Immature natural killer cell (primary cell): Measurements from ENCODE around the gene CXCL11. TPM values are rescaled to one million over a fixed set of nuclear protein-coding genes. Genes with fewer than 3 reads are reported as not detected.

Source experiments
- DNase-seq, 3 donors: peaks; one replicate each; pipeline ENCODE4 v3.0.0; 2022; ENCODE audit warnings: mixed read lengths in 1 of 3
- H3K27ac Mint-ChIP-seq, 6 donors: one replicate each; pipeline ENCODE4 v1.8.0; 2020; ENCODE audit warnings: mixed read lengths in 6 of 6, mild to moderate bottlenecking in 5 of 6, inconsistent platforms in 4 of 6, moderate library complexity in 3 of 6
- H3K27me3 Mint-ChIP-seq, 3 donors: one replicate each; pipeline ENCODE4 v1.8.0; 2020 to 2021; ENCODE audit warnings: low read depth in 3 of 3, mild to moderate bottlenecking in 3 of 3, mixed read lengths in 3 of 3, moderate library complexity in 3 of 3, inconsistent platforms in 1 of 3
- H3K36me3 Mint-ChIP-seq, 3 donors: one replicate each; pipeline ENCODE4 v1.8.0; 2020; ENCODE audit warnings: mixed read lengths in 3 of 3, inconsistent platforms in 2 of 3, mild to moderate bottlenecking in 2 of 3
- H3K4me1 Mint-ChIP-seq, 2 donors: one replicate each; pipeline ENCODE4 v1.8.0; 2020; ENCODE audit warnings: inconsistent platforms in 2 of 2, mild to moderate bottlenecking in 2 of 2, mixed read lengths in 2 of 2, moderate library complexity in 1 of 2
- H3K4me3 Mint-ChIP-seq, 5 donors: one replicate each; pipeline ENCODE4 v1.8.0; 2020; ENCODE audit warnings: mild to moderate bottlenecking in 5 of 5, mixed read lengths in 5 of 5, inconsistent platforms in 3 of 5, moderate library complexity in 3 of 5
- H3K9me3 Mint-ChIP-seq, 6 donors: one replicate each; pipeline ENCODE4 v1.8.0; 2020; ENCODE audit warnings: mild to moderate bottlenecking in 6 of 6, mixed read lengths in 6 of 6, inconsistent platforms in 4 of 6, moderate library complexity in 3 of 6
- polyA plus RNA-seq, 3 donors: library from polyadenylated mRNA; unstranded; fragments of 300-500 nt; fragmentation: Illumina TruSeq; gene quantifications; one replicate each; pipeline ENCODE4 v1.2.3, GENCODE V29; 2021

Gene CXCL11
- not detected for polyA plus RNA-seq

DNA sequence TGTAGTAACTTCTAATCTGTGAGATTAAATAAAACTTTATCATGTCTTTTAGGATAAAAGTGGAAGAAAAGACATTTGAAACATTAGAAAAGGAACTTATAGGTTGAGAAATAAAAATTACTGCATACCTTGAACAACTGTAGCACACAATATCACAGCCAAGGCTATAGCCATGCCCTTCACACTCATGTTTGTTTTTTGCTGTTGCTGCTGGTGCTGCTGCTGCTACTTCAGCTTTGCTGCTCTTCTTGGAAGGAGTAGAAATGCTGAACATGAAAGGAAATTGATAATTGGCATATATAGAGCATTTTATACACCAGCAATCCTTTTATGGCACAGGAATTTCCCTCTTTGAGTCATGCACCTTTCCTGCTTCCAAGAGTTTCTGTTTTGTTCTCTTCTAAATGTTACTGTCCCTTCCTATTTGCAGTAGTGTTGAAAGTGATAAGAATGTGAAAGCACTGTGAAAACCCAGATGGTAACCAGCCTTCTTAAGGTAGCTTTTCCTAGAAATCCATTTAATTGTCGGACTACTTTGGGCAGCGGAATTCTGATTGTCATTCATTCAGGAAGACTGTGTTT is at the start of gene CXCL11:
Gene CXCL11, minus strand, starts transcription at position 272 of the 582 bp plus-strand sequence. Its CDS starts 83 bp downstream, at position 189.
- DNase-seq = no peak
- peaks cover 0 to 4% (median 0%) of the 10 kb centered on the region in 3 donors for H3K27me3 Mint-ChIP-seq
- no peaks in the 10 kb centered on the region for H3K9me3 Mint-ChIP-seq
- H3K4me1 Mint-ChIP-seq = no peaks in the 10 kb centered on the region
- no peak within 1 kb of the TSS for H3K27ac Mint-ChIP-seq
- no peak within 1 kb of the TSS for H3K4me3 Mint-ChIP-seq
- H3K36me3 Mint-ChIP-seq = no peaks in the 10 kb centered on the region

DNA sequence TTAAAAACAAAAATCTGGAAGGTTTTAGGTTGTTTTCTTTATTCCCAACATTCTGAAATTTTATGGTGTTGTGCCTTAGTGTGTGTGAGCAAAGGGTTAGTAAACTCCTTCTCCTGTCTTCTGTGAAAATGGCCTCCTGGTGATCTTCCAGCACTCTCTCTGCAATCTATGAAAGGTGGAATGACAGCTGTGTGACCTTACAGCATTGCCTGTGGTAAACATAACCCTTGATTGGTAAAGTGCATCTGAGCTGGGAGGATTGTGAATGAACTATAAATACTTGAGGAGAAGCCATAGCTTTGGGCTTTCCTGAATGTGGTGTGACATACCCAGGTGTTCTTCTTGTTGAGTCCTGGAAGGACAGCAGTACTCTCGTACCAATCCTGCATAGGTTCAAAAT is 48.7 kb upstream of the CXCL11 start:
- H3K27ac Mint-ChIP-seq = no peak overlapping the region
- no peaks in the 10 kb centered on the region for H3K9me3 Mint-ChIP-seq
- no peaks in the 10 kb centered on the region for H3K36me3 Mint-ChIP-seq
- DNase-seq = no peak
- H3K27me3 Mint-ChIP-seq = no peaks in the 10 kb centered on the region
- H3K4me1 Mint-ChIP-seq = peaks cover 0 to 3% of the 10 kb centered on the region in 2 donors
- no peak overlapping the region for H3K4me3 Mint-ChIP-seq

DNA sequence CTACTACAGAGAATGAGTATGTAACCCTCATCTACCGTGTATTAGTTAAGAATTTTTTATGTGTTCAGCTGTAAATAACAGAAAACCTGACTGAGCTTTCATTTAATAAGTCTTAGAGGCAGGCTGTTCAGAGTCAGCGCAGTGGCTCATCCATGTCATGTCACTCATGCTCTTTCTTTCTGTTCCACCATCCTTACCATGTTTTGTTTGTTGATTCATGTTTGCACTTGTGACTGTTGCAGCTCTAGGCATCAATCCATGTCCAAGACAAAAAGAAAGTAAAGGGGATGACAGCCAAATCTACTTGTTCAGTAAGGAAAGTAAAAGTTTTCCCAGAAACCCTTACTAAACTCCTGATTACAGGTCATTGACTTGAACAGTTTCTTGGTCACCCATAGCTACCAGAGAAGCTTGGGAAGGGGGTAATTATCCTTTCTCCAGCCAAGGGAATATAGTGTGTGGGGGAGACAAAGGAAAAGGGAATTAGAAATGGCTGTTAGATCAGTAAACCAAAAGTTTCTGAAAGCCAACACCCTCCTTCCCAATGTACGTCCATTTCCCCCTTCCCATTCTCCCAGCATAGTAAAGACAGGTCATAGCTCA is 47.6 kb upstream of the CXCL11 start:
- H3K4me1 Mint-ChIP-seq = no peaks in the 10 kb centered on the region
- H3K36me3 Mint-ChIP-seq = no peaks in the 10 kb centered on the region
- H3K27ac Mint-ChIP-seq = no peak overlapping the region
- H3K27me3 Mint-ChIP-seq = no peaks in the 10 kb centered on the region
- no peak for DNase-seq
- no peaks in the 10 kb centered on the region for H3K9me3 Mint-ChIP-seq
- no peak overlapping the region for H3K4me3 Mint-ChIP-seq

DNA sequence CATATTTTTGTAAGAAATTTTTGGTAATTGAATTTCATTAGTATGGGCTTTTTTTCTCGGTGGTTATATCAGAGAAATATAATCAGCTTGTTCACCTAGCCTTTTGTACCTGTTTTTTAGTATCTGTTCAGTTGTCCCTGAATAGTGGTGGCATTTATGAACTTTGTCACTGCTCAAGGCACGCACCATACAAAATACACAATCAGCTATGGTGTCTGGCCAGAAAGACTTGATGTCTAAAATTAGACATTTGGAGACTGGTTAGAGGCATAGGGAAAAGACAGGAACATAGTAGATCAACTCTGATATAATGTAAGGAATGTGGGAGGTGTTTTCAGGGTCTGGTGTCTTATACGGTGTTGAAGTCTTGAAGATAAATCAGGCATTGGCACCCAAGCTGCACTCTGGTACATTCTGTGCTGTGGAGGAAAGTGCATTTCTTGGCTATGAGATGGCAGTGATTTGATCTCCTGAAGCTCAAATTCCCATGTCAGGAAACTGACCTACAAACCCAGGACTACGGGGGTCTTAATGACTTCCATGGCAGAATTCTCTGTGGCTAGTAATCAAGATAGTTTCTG is 42.3 kb upstream of the CXCL11 start:
- Mint-ChIP-seq H3K36me3 (no peaks in the 10 kb centered on the region), H3K27me3 (peaks cover 0 to 2% (median 0%) of the 10 kb centered on the region in 3 donors), H3K27ac (no peak overlapping the region), H3K9me3 (no peaks in the 10 kb centered on the region), H3K4me1 (no peaks in the 10 kb centered on the region), H3K4me3 (no peak overlapping the region)
- no peak for DNase-seq

DNA sequence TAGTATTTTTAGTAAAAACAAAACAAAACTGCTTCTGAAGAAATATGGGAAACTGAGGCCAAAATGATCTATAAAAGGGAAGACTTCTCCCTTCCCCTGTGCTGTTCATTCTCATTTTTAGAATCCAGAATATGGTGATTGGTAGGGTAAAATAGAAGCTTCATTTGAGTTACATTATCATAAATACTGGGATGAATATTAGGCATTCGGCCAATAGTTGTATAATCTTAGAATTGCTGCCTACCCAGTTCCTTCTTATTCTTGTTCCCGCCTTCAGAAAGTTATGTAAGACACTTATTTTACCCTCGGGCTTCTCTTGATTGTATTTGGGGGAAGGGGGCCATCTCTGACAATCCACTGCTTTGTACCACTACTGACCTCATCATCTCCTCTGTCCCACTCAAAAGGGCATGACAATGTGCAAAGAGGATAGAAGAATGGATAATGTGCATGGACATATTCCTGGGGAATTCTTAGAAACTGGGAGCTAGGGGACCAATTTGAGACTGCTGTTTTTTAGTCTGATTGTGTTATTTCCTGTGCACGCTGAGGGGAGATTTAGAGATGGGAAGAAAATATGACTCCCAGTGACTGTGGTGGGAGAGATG is 39.2 kb upstream of the CXCL11 start:
- Mint-ChIP-seq H3K9me3 (no peaks in the 10 kb centered on the region), H3K27me3 (peaks cover 0 to 2% (median 0%) of the 10 kb centered on the region in 3 donors), H3K4me1 (no peaks in the 10 kb centered on the region), H3K36me3 (no peaks in the 10 kb centered on the region), H3K27ac (no peak overlapping the region), H3K4me3 (no peak overlapping the region)
- DNase-seq = no peak

DNA sequence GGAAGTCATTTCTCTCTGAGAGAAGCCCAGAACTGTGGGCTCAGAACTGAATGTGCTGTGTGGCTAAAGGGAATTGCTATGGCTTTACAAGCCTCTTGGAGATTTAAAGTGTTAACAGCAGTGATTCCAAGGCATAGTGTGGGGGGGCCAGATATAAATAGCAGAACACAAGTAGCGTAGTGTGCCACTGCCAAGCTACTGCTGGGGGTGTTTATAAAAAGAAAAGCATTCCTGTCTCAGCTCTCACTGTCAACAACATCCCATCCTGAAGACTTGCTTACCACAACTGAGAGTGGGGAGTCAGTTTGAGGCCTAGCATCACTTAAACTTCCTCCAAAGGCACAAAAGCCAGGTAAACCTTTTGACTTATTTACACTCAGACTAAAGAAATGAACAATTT is 38.6 kb upstream of the CXCL11 start, which contains the start of gene ART3:
Gene ART3, plus strand, starts transcription at position 242 of the 400 bp plus-strand sequence. CDS start 1,181 bp downstream, outside the sequence.
- H3K4me3 Mint-ChIP-seq = no peak within 1 kb of the TSS
- no peaks in the 10 kb centered on the region for H3K4me1 Mint-ChIP-seq
- no peak for DNase-seq
- no peaks in the 10 kb centered on the region for H3K36me3 Mint-ChIP-seq
- no peaks in the 10 kb centered on the region for H3K9me3 Mint-ChIP-seq
- H3K27ac Mint-ChIP-seq = no peak within 1 kb of the TSS
- H3K27me3 Mint-ChIP-seq = peaks cover 0 to 2% (median 0%) of the 10 kb centered on the region in 3 donors

DNA sequence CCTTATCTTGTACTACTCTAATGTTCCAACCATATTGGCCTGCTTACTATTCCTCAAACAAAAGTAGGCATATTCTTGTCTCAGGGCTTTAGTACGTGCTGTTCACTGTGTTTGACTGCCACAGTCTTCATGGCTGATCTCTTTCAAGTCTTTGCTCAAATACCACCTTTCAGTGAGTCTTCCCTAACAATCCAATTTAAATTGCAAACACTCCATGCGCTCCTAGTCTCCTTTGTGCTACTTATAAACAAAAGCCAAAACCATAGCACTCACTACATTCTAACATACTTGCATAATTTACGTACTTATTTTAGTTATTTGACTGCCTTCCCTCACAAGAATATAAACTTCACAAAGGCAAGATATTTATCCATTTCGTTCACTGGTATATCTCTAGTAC is 36.9 kb upstream of the CXCL11 start:
- no peaks in the 10 kb centered on the region for H3K4me1 Mint-ChIP-seq
- no peak for DNase-seq
- H3K27ac Mint-ChIP-seq = no peak overlapping the region
- no peak overlapping the region for H3K4me3 Mint-ChIP-seq
- H3K27me3 Mint-ChIP-seq = peaks cover 0 to 2% (median 0%) of the 10 kb centered on the region in 3 donors
- H3K9me3 Mint-ChIP-seq = no peaks in the 10 kb centered on the region
- no peaks in the 10 kb centered on the region for H3K36me3 Mint-ChIP-seq

DNA sequence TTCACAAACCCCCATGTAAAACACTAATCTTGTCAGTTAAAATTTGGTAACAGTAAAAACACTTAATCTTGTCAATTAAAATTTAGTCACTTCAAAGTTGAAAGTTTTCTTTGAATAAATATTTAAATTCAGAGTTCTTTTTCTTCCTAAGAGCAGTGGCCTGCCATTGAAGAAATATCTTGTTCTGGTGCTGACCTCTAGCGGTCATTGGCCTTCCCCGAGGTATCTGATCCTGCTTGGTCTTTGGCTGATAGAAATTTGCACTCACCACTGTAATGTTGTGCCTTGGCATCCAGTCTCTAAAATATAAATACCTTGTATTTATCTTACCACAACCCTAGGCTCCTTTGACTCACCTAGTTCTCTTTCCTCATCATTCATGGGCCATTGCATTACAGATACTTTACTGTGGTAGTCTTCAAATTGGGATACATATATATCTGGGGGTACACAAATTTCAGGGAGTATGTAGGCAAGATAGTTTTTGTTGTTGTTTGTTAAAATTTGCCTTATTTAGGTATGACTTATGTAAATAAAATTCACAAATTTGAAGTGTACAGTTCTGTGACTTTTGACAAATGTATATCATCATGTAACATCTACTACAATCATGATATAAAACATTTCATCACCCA is 31.9 kb upstream of the CXCL11 start:
- peak; percentile 23 to 59 (median 48) for DNase-seq
- Mint-ChIP-seq H3K4me3 (no peak overlapping the region), H3K36me3 (no peaks in the 10 kb centered on the region), H3K27ac (no peak overlapping the region), H3K27me3 (peaks cover 0 to 2% (median 0%) of the 10 kb centered on the region in 3 donors), H3K9me3 (no peaks in the 10 kb centered on the region), H3K4me1 (no peaks in the 10 kb centered on the region)

DNA sequence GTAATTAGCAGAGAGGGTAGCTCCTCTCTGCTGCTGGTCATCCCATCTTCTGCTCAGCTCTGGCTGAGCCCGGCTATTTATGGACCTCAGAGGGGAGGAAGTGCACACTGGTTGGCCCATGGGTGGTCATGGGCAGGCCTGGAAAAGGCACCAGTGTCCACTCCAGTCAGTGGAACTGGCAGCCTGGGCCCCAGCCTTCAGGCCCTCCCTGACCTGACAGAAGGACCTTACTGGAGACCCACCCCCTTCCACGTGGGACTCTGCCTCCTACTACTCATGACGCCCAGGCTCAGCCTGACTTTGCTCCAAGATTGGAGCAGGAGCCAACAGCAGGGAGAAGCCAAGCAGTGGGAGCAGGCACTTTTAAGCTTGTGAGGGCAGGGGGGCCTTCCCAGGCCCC is 30.7 kb upstream of the CXCL11 start:
- Mint-ChIP-seq H3K27me3 (peaks cover 0 to 2% (median 0%) of the 10 kb centered on the region in 3 donors), H3K36me3 (no peaks in the 10 kb centered on the region), H3K4me1 (no peaks in the 10 kb centered on the region), H3K4me3 (no peak overlapping the region), H3K9me3 (no peaks in the 10 kb centered on the region), H3K27ac (no peak overlapping the region)
- DNase-seq = no peak

DNA sequence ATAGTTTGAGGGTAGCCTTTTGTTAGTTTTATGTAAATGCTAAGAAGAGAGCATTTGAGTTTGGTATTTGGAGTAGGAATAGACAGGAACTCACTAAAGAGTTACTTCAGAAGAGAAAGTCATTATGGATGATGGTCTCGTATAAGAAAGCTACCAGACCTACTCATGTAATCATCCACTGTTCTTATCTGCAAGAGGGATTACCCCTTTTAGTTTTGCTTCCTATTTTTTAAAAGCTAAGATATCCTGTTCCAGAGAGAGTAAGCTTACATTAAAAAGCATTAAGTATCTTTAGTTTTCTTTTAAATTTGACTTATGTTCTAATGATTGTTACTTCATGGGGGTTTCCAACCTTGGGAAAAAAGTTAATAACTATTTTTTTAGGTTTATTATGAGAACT is 26.1 kb upstream of the CXCL11 start:
- Mint-ChIP-seq H3K9me3 (no peaks in the 10 kb centered on the region), H3K36me3 (no peaks in the 10 kb centered on the region), H3K27ac (no peak overlapping the region), H3K27me3 (peaks cover 0 to 5% (median 3%) of the 10 kb centered on the region in 3 donors), H3K4me1 (no peaks in the 10 kb centered on the region), H3K4me3 (no peak overlapping the region)
- no peak for DNase-seq

DNA sequence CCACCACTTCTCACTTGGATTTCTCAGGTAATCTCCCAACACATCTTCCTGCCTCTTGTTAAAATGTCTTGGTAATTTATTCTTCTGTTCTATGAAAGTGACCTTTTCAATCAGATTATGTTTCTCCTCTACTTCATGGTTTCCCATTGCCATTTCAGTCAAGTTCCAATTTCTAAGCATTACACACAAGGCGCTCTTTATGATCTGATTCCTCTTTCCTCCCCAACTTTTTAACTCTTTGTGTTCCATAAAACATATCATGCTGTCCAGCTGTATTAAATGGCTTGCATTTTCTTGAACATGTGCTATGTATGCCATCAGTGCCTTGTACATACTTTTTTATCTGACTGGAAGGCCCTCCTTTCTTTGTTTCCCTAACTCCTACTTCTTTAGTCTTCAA is 25.6 kb upstream of the CXCL11 start:
- no peak overlapping the region for H3K4me3 Mint-ChIP-seq
- H3K9me3 Mint-ChIP-seq = no peaks in the 10 kb centered on the region
- no peaks in the 10 kb centered on the region for H3K4me1 Mint-ChIP-seq
- H3K27ac Mint-ChIP-seq = no peak overlapping the region
- peaks cover 0 to 5% (median 3%) of the 10 kb centered on the region in 3 donors for H3K27me3 Mint-ChIP-seq
- no peaks in the 10 kb centered on the region for H3K36me3 Mint-ChIP-seq
- no peak for DNase-seq

DNA sequence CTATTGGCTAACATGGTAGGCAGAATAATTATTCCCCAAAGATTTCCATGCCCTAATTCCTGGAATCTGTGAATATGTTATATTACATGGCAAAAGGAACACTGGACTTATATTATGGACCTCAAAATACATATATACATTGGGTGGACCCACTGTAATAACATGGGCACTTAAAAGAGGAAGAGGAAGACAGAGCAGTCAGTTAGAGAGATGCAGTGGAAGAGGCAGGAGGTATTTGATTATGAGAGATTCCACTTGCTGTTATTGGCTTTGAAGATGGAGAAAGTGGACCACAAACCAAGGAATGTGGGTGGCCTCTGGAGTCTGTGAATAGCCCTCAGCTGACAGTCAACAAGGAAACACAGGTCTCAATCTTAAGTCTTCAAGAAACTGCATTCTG is 24.6 kb upstream of the CXCL11 start:
- Mint-ChIP-seq H3K36me3 (no peaks in the 10 kb centered on the region), H3K4me1 (no peaks in the 10 kb centered on the region), H3K4me3 (no peak overlapping the region), H3K9me3 (no peaks in the 10 kb centered on the region), H3K27ac (no peak overlapping the region), H3K27me3 (peaks cover 0 to 5% (median 3%) of the 10 kb centered on the region in 3 donors)
- no peak for DNase-seq

DNA sequence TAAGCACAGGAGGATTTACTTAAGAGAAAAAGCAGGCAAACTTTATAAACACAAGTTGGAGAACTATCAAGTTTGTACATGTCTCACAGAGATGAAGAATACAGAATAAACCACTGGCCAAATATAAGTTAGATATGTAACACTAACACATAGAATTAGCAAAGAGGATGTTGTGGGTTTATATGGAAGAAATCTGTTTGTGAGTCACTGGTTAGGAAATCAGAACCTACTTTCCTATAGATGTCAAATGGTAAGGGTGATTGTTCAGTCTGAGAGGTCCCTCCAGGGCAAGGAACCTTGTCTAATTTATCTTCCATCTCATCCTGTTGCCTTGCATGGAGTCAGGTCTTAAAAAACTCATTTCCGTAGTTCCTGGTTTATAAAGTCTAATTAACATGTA is 23.9 kb upstream of the CXCL11 start:
- Mint-ChIP-seq H3K36me3 (no peaks in the 10 kb centered on the region), H3K9me3 (no peaks in the 10 kb centered on the region), H3K4me3 (no peak overlapping the region), H3K27ac (no peak overlapping the region), H3K4me1 (no peaks in the 10 kb centered on the region), H3K27me3 (peaks cover 0 to 6% (median 5%) of the 10 kb centered on the region in 3 donors)
- DNase-seq = no peak

DNA sequence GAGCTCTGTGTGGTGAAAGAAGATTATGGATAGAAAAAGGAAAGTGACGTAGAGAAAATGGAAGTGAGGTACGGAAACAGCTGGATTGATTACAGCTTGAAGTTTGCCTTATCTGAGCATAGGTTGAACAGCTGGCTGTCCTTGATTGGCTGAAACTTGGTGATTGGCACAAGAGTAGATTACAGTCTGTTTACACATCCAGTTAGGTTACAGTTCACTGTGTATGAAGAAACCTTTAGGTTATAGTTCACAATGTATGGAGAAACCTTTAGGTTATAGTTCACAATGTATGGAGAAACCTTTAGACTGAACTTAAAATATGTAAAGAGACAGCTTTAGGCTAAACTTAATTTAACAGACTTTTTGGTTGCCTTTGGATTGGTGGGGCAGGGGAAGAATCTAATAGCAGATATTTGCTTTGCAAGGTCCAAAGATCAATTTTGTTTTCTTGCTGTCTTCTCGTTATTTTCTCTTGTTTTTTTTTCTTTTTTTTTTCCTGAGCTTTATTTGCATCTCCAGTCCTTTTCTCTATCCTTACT is 23.1 kb upstream of the CXCL11 start:
- Mint-ChIP-seq H3K27ac (no peak overlapping the region), H3K27me3 (peaks cover 0 to 6% (median 5%) of the 10 kb centered on the region in 3 donors), H3K4me1 (no peaks in the 10 kb centered on the region), H3K4me3 (no peak overlapping the region), H3K36me3 (no peaks in the 10 kb centered on the region), H3K9me3 (no peaks in the 10 kb centered on the region)
- no peak for DNase-seq
